H1 (cell line): ENCODE results near the gene SERHL2. TPM values are rescaled to one million over a fixed set of nuclear protein-coding genes. Genes with fewer than 3 reads are reported as not detected.

ENCODE experiments used
- CTCF ChIA-PET: fragments of 300-600 bp; sonication (Branson Sonifier 250); formaldehyde crosslinking; loops from one replicate; lab custom pipeline; 2021; ENCODE audit not compliant: partially characterized antibody; lab: Charles Lee
- POLR2A ChIA-PET: fragments of 300-600 bp; sonication (Branson Sonifier 250); formaldehyde crosslinking; loops from one replicate; lab custom pipeline; 2021; ENCODE audit warnings: inconsistent platforms; ENCODE audit not compliant: partially characterized antibody; lab: Charles Lee
- DNase-seq, 2 experiments: peaks; one replicate each; pipeline versions ENCODE4 v3.0.0 to v3.0.0-alpha.2; 2010 to 2022; ENCODE audit warnings: low spot score in 2 of 2, low read depth in 1 of 2, mixed read lengths in 1 of 2
- FAIRE-seq: peaks from 2 replicates; lab custom pipeline; 2011; peaks lifted over from hg19 to GRCh38; lab: Jason Lieb, UNC
- H2AFZ ChIP-seq: 2 replicates; pipeline ENCODE4 v1.8.1; 2012; ENCODE audit warnings: low read length, inconsistent platforms
- H2AK5ac ChIP-seq: 2 replicates; pipeline ENCODE4 v1.6.1; 2013; ENCODE audit warnings: low read depth, low read length
- H2BK120ac ChIP-seq: replicated peaks from 2 replicates; pipeline ENCODE3; 2013; ENCODE audit warnings: low read depth, low read length, inconsistent platforms
- H2BK12ac ChIP-seq: 2 replicates; pipeline ENCODE4 v1.6.1; 2013; ENCODE audit warnings: low read depth, low read length
- H2BK15ac ChIP-seq: 2 replicates; pipeline ENCODE4 v1.6.1; 2013; ENCODE audit warnings: low read length
- H2BK20ac ChIP-seq: 2 replicates; pipeline ENCODE4 v1.6.1; 2013; ENCODE audit warnings: low read length
- H2BK5ac ChIP-seq: 2 replicates; pipeline ENCODE4 v1.6.1; 2013; ENCODE audit warnings: low read depth, low read length
- H3K14ac ChIP-seq: 2 replicates; pipeline ENCODE4 v1.6.1; 2013; ENCODE audit warnings: inconsistent platforms; ENCODE audit not compliant: insufficient read length
- H3K18ac ChIP-seq: 2 replicates; pipeline ENCODE4 v1.6.1; 2013; ENCODE audit warnings: low read length; ENCODE audit errors: extremely low read depth
- H3K23ac ChIP-seq: 2 replicates; pipeline ENCODE4 v1.6.1; 2013; ENCODE audit warnings: inconsistent platforms; ENCODE audit not compliant: insufficient read length
- H3K23me2 ChIP-seq: 2 replicates; pipeline ENCODE4 v1.6.1; 2013; ENCODE audit warnings: low read depth, low read length
- H3K27ac ChIP-seq: 2 replicates; pipeline ENCODE4 v1.6.1; 2011; ENCODE audit warnings: low read depth, low read length, inconsistent platforms
- H3K27me3 ChIP-seq, 4 experiments: replicated peaks in 1 of 4; 1 replicate in 1 of 4; 2 replicates in 3 of 4; pipeline versions ENCODE4 v1.6.1 to v1.8.1; 2011 to 2013; ENCODE audit warnings: low read length in 3 of 4, mild to moderate bottlenecking in 3 of 4, inconsistent platforms in 2 of 4, mixed read lengths in 2 of 4, moderate library complexity in 1 of 4; ENCODE audit not compliant: control insufficient read depth in 3 of 4, insufficient read depth in 3 of 4; ENCODE audit errors: extremely low read depth in 1 of 4
- H3K36me3 ChIP-seq, 4 experiments: 2 replicates each; pipeline versions ENCODE4 v1.6.1 to v1.8.1; 2011 to 2013; ENCODE audit warnings: mild to moderate bottlenecking in 4 of 4, low read length in 3 of 4, moderate library complexity in 2 of 4, control low read depth in 1 of 4, inconsistent platforms in 1 of 4; ENCODE audit not compliant: insufficient read depth in 4 of 4, control insufficient read depth in 2 of 4
- H3K4ac ChIP-seq: replicated peaks from 2 replicates; pipeline ENCODE3; 2013; ENCODE audit warnings: low read length, low read depth, mixed read lengths, inconsistent platforms; ENCODE audit not compliant: insufficient read length
- H3K4me1 ChIP-seq, 4 experiments: replicated peaks in 1 of 4; 1 replicate in 1 of 4; 2 replicates in 3 of 4; pipeline versions ENCODE4 v1.6.1 to v1.8.1; 2011 to 2013; ENCODE audit warnings: low read length in 3 of 4, inconsistent platforms in 2 of 4, mixed read lengths in 1 of 4; ENCODE audit not compliant: insufficient read depth in 4 of 4, control insufficient read depth in 3 of 4
- H3K4me2 ChIP-seq, 2 experiments: 2 replicates each; pipeline versions ENCODE4 v1.6.1 to v1.8.1; 2011 to 2013; ENCODE audit warnings: low read depth in 2 of 2, low read length in 2 of 2, control low read depth in 1 of 2, inconsistent platforms in 1 of 2, mild to moderate bottlenecking in 1 of 2; ENCODE audit not compliant: insufficient read depth in 1 of 2
- H3K4me3 ChIP-seq, 4 experiments: fragments of 200-600, 300-600 bp in 1 of 4; sonication (generic), shearing (Covaris generic), sonication (Bioruptor Twin) in 1 of 4; 2 replicates each; pipeline versions ENCODE4 v1.5.1 to v1.8.1; 2011 to 2016; ENCODE audit warnings: low read length in 4 of 4, low read depth in 3 of 4, control low read depth in 2 of 4, inconsistent platforms in 2 of 4, mild to moderate bottlenecking in 2 of 4, mixed read lengths in 1 of 4, moderate library complexity in 1 of 4; ENCODE audit not compliant: insufficient read depth in 2 of 4; ENCODE audit errors: extremely low read depth in 1 of 4
- H3K56ac ChIP-seq: replicated peaks from 2 replicates; pipeline ENCODE3; 2013; ENCODE audit warnings: low read depth, mild to moderate bottlenecking, mixed read lengths, low read length, inconsistent platforms; ENCODE audit not compliant: insufficient read length
- H3K79me1 ChIP-seq: 2 replicates; pipeline ENCODE4 v1.6.1; 2013; ENCODE audit warnings: low read depth, low read length, control low read depth
- H3K79me2 ChIP-seq, 2 experiments: 2 replicates each; pipeline versions ENCODE4 v1.6.1 to v1.8.1; 2012 to 2013; ENCODE audit warnings: low read length in 2 of 2, mild to moderate bottlenecking in 2 of 2, inconsistent platforms in 1 of 2; ENCODE audit not compliant: insufficient read depth in 2 of 2, control insufficient read depth in 1 of 2
- H3K9ac ChIP-seq, 4 experiments: replicated peaks in 1 of 4; 1 replicate in 1 of 4; 2 replicates in 3 of 4; pipeline versions ENCODE4 v1.6.1 to v1.8.1; 2011 to 2013; ENCODE audit warnings: low read depth in 3 of 4, low read length in 3 of 4, control low read depth in 2 of 4, mild to moderate bottlenecking in 2 of 4, moderate library complexity in 2 of 4, inconsistent platforms in 1 of 4; ENCODE audit errors: extremely low read depth in 1 of 4
- H3K9me3 ChIP-seq, 2 experiments: 2 replicates each; pipeline versions ENCODE4 v1.6.1 to v1.8.1; 2012 to 2013; ENCODE audit warnings: mild to moderate bottlenecking in 2 of 2, moderate library complexity in 2 of 2, control low read depth in 1 of 2, inconsistent platforms in 1 of 2, low read depth in 1 of 2, low read length in 1 of 2, mixed read lengths in 1 of 2; ENCODE audit not compliant: insufficient read depth in 2 of 2
- H4K20me1 ChIP-seq, 2 experiments: replicated peaks in 1 of 2; 2 replicates each; pipeline versions ENCODE3 to v1.8.1; 2011 to 2013; ENCODE audit warnings: inconsistent platforms in 2 of 2, low read length in 2 of 2, mild to moderate bottlenecking in 1 of 2; ENCODE audit not compliant: insufficient read depth in 2 of 2, control insufficient read depth in 1 of 2
- H4K5ac ChIP-seq: 2 replicates; pipeline ENCODE4 v1.6.1; 2013; ENCODE audit warnings: low read length, low read depth, mixed read lengths, inconsistent platforms; ENCODE audit not compliant: insufficient read length
- H4K8ac ChIP-seq: 2 replicates; pipeline ENCODE4 v1.8.0; 2013; ENCODE audit warnings: mild to moderate bottlenecking, moderate library complexity, low read length, inconsistent platforms; ENCODE audit not compliant: insufficient read depth; ENCODE audit errors: extremely low read depth
- H4K91ac ChIP-seq: replicated peaks from 2 replicates; pipeline ENCODE3; 2013; ENCODE audit warnings: low read length, mixed read lengths, inconsistent platforms; ENCODE audit not compliant: insufficient read length
- ASH2L ChIP-seq: fragments of 200-600, 300-600 bp; sonication (generic); IDR thresholded peaks from one replicate; pipeline ENCODE4 v1.7.1; 2017; ENCODE audit warnings: low read length
- HDAC2 ChIP-seq, 2 experiments: fragments of 300-600 bp in 1 of 2; sonication (generic) in 1 of 2; IDR thresholded peaks; 2 replicates each; pipeline ENCODE4 v1.6.1; 2011 to 2012; ENCODE audit warnings: low read depth in 2 of 2, low read length in 2 of 2, mild to moderate bottlenecking in 2 of 2, moderate library complexity in 2 of 2, borderline replicate concordance in 1 of 2, inconsistent platforms in 1 of 2
- SIN3A ChIP-seq, 2 experiments: IDR thresholded peaks in 1 of 2; conservative IDR thresholded peaks in 1 of 2; 2 replicates each; pipeline ENCODE4 v1.6.1; 2011 to 2012; ENCODE audit warnings: low read length in 2 of 2, improper control_type of control experiment in 1 of 2, low read depth in 1 of 2, mild to moderate bottlenecking in 1 of 2
- WGBS, 2 experiments: shearing (Covaris generic) in 1 of 2; methylation state at CpG; one replicate each; pipeline versions ENCODE4 v1.1.6 to v1.1.7; 2013 to 2015; ENCODE audit warnings: low lambda C conversion rate in 2 of 2, mixed read lengths in 2 of 2, inconsistent platforms in 1 of 2, low coverage in 1 of 2, missing lambda C conversion rate in 1 of 2; ENCODE audit not compliant: insufficient replicate concordance in 2 of 2, insufficient coverage in 1 of 2, insufficient read length in 1 of 2; ENCODE audit errors: extremely low coverage in 1 of 2, missing lambda C conversion rate in 1 of 2; 5-methylcytosine and 5-hydroxymethylcytosine counted together
- polyA plus RNA-seq, 7 experiments: library from polyadenylated mRNA; depleted of rRNA in 3 of 7; stranded (reverse) in 5 of 7; unstranded in 2 of 7; fragments of >200 nt in 5 of 7; fragments of 200-250 nt in 2 of 7; gene quantifications; 1 replicate in 5 of 7; 2 replicates in 1 of 7; 4 replicates in 1 of 7; pipeline versions ENCODE4 v1.2.1 to v1.2.3, GENCODE V29; 2011 to 2013; ENCODE audit warnings: missing spikeins in 2 of 7, mixed read lengths in 2 of 7
- total RNA-seq: library from RNA; stranded (reverse); fragmentation: NEBNext Ultra II Directional; extraction: Animal tissue kit (Norgen Biotek cat#: 25700); gene quantifications from 2 replicates; pipeline ENCODE4 v1.2.1, GENCODE V29; 2021

SERHL2 gene
- total and polyA plus RNA-seq, 2 of the 8 experiments (the other 6 are each of a cell fraction or from before 2014, with no cell fraction given): 0.91 TPM; not detected in 1

- Histone ChIP-seq H3K4me2 (no peak overlapping the region), H4K91ac (no peak overlapping the region)
- no peak for DNase-seq
- TF ChIP-seq ASH2L (no peak), SIN3A (conservative IDR thresholded peaks at IDR 0.05 in 1 of 2, IDR thresholded peaks at IDR 0.05 in 1 of 2; ENCODE audit: low read depth in 1 of 2, low read length in 2 of 2) (no peak), HDAC2 (IDR thresholded peaks at IDR 0.05; ENCODE audit: borderline replicate concordance in 1 of 2, low read depth in 2 of 2, low read length in 2 of 2) (no peak)
- TF ChIP-seq, all 59 proteins: peak for 0
- Histone ChIP-seq H2BK5ac (no peak overlapping the region; the same call in 1 of the 2 replicates), H4K8ac (no peak overlapping the region), H4K20me1 (peaks cover 0 to 4% of the 10 kb centered on the region in 2 experiments), H2BK20ac (no peak overlapping the region), H3K27me3 (no peaks in the 10 kb centered on the region), H3K56ac (no peak overlapping the region), H3K14ac (no peak overlapping the region), H3K9ac (no peak overlapping the region), H2AK5ac (no peak overlapping the region), H3K4me1 (no peaks in the 10 kb centered on the region), H4K5ac (no peak overlapping the region), H3K4ac (no peak overlapping the region), H2BK15ac (no peak overlapping the region), H2BK12ac (no peak overlapping the region), H3K23ac (no peak overlapping the region), H3K36me3 (peaks cover 42 to 70% (median 57%) of the 10 kb centered on the region in 4 experiments), H3K23me2 (no peaks in the 10 kb centered on the region), H3K27ac (no peak overlapping the region), H2BK120ac (no peak overlapping the region), H3K4me3 (no peak overlapping the region), H3K79me1 (peaks cover 2% of the 10 kb centered on the region; the same call in 1 of the 2 replicates), H3K18ac (no peak overlapping the region), H3K9me3 (no peaks in the 10 kb centered on the region), H3K79me2 (no peaks in the 10 kb centered on the region), H2AFZ (no peak overlapping the region)
- 88% methylated on average over 5 of the region's 5 CpGs; no CpG with 5 or more reads in 1 of the 2 experiments for WGBS, 2 experiments
- FAIRE-seq: no peak
- ChIA-PET POLR2A (interaction anchor here (0.9 to 28.3 kb wide), 3 partner anchors 12 to 23 kb away, joined by 3 to 399 read pairs (median 4); partner anchors contain the start of gene POLDIP3), CTCF (no interaction called here)
Observed at GRCh38 chr22:42587588-42588175, 33.9 kb downstream of the SERHL2 start.
